ENCODE data around the gene CHCHD6.

The CHCHD6 gene

GRCh38 chr3:126917232-126917804 is 213.3 kb downstream of the CHCHD6 start:
- DNase-seq (ENCODE audit: low read depth in 2 of 3, low spot score in 1 of 3) = no peak

DNA sequence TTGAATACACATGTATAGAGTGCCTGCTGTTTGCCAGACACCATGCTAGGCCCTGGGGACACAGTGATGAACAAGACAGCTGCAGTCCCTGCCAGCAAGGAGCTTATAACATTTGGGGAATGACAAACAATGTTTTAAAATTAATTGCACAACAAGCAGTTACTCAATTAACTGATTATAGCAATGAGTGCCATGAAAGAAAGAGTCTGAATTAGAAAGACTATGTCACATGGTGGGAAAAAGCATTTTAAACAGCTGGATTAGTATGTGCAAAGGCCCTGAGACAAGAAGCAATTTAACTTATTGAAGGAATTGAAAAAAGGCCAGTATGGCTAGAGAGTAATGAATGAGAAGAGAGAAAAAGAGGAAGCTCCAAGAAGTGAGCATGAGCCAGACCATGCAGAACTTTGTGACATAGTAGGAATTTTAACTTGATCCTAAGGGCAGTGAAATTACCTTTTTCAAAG is 214.3 kb downstream of the CHCHD6 start:
- DNase-seq (ENCODE audit: low read depth in 2 of 3, low spot score in 1 of 3) = no peak

DNA sequence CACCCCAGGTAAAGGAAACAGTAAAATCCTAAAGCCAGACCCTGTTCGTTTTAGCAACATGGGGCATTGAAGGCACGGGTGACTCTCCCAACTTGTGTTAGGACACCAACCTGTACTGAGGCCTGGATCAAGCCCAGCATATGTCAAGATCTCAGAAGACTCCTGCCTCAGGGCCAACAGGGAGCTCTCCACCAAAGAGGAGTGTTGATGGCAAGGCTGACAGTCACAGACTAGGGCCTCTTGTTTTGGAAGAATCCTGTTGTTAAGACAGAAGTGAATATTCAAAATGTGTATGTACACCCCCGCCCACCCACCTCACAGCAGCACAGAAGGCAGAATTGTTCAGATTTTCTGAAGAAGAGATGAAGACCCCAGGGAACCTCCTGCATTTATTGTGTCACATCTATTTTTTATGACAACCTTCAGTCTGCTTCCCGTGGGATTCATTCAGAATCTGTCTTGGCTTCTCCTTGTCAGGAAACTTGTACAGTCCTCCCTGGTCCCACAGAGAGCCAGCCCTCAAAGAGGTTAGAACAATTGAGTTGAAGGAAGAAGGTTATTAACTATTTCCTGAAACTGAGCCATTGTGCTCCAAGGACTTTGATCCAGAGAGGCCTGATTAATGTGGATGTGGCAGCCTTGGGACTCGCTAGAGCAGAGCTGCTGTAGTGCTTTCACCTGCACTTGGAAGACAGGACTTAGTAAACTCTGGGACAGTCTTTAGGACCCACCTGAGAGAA is 217.2 kb downstream of the CHCHD6 start:
- DNase-seq (ENCODE audit: low read depth in 2 of 3, low spot score in 1 of 3) = no peak

DNA sequence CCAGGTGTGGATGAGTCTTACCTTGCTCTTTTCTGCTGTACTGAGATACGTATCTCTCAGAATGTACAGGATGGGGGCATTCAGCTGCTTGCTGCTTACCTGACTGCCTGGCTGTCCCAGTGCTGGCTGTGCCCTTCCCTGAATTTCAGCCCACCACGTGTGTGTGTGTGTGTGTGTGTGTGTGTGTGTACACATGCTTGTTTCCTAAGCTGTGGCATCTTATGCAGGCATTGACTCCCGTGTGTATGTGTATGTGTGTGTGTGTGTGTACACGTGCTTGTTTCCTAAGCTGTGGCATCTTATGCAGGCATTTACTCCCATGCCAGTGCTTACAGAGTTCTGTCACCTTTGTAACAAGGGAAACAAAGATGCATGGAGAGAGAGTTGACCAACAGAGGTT is 218.4 kb downstream of the CHCHD6 start:
- no peak for DNase-seq (ENCODE audit: low read depth in 2 of 3, low spot score in 1 of 3)

GRCh38 chr3:126923423-126923822 is 219.4 kb downstream of the CHCHD6 start:
- DNase-seq (ENCODE audit: low read depth in 2 of 3, low spot score in 1 of 3) = no peak

DNA sequence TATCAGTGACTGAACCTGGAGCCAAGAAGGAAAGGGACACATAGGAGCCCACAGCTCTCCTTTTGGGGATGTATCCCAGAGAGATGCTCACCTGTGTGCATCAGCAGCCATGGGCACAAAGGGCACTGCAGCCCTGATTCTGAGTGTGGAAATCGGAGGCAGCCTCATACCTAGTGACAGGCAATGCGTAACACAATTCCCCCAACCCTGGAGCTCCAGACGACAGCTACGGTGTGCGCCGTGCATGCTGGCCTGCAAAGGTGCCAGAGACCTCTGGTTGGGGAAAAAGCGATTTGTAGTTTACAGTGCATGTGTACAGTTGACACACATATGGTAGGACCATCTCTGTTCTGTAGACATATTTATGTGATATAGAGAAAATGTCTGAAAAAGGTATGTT is 219.9 kb downstream of the CHCHD6 start:
- DNase-seq (ENCODE audit: low read depth in 2 of 3, low spot score in 1 of 3) = no peak

DNA sequence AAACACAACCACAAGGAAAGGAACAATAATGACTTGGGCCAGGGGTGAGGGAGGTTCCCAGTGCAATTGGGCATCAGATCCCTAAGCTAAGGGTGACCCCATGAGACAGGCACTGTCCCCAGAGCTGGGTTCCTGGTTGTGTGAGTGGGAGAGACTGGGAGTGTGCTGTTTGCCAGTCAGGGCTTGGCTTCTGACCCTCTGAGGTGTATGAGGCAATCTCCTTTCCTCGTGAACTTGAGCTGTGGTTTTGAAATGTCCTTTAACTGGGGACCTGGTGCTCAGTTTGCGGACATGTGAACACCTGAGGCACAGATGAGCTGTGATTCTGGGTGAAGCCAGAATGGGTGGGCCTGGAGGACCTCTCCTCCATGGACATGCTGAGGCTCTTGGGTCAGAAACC is 220.4 kb downstream of the CHCHD6 start:
- no peak for DNase-seq (ENCODE audit: low read depth in 2 of 3, low spot score in 1 of 3)

GRCh38 chr3:126925411-126926171 is 221.6 kb downstream of the CHCHD6 start:
- no peak for DNase-seq (ENCODE audit: low read depth in 2 of 3, low spot score in 1 of 3)

- no peak for DNase-seq (ENCODE audit: low read depth in 2 of 3, low spot score in 1 of 3)
Observed at GRCh38 chr3:126926684-126927400, 222.8 kb downstream of the CHCHD6 start.

DNA sequence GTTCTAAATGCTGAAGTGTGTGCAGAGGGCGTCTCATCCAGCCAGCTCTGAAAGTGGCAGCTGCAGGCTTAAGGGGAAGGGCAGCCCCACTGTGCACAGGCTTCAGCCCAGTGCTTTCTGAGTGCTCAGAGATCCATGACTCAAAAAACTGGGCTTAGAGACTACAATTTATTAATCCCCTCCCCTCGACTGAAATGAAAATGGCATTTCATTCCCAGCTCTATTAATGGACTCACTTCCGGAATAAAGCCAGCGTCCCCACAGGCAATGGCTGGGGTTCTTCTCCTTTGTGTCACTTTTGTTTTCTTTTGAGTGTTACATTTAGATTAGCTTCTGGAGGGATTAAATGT is 223.3 kb downstream of the CHCHD6 start:
- DNase-seq (ENCODE audit: low read depth in 2 of 3, low spot score in 1 of 3) = no peak

DNA sequence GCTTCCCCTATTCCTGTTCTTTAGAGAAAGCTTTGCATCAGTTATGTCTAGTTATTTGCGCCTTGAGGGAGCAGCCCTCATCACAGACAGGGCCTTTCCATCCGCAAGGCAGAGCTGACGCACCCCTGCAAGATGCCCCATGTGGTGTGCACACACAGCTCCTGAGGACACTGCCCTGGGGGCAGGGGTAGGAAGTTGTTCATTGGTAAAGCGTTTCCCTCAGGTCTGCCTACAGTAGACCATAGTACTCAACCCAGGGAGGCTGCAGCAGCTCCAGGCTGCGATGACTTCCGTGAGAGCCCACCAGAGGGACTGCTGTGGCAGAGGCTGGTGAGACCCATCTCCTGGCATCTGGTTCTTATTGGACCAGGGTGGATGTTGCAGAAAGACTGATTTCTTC is 223.8 kb downstream of the CHCHD6 start:
- DNase-seq (ENCODE audit: low read depth in 2 of 3, low spot score in 1 of 3) = no peak

- no peak for DNase-seq (ENCODE audit: low read depth in 2 of 3, low spot score in 1 of 3)
Observed at GRCh38 chr3:126928921-126929474, 225.0 kb downstream of the CHCHD6 start.

GRCh38 chr3:126930936-126931600 is 227.0 kb downstream of the CHCHD6 start:
- no peak for DNase-seq (ENCODE audit: low read depth in 2 of 3, low spot score in 1 of 3)

- no peak for DNase-seq (ENCODE audit: low read depth in 2 of 3, low spot score in 1 of 3)
Observed at GRCh38 chr3:126931806-126932187, 227.8 kb downstream of the CHCHD6 start.

DNA sequence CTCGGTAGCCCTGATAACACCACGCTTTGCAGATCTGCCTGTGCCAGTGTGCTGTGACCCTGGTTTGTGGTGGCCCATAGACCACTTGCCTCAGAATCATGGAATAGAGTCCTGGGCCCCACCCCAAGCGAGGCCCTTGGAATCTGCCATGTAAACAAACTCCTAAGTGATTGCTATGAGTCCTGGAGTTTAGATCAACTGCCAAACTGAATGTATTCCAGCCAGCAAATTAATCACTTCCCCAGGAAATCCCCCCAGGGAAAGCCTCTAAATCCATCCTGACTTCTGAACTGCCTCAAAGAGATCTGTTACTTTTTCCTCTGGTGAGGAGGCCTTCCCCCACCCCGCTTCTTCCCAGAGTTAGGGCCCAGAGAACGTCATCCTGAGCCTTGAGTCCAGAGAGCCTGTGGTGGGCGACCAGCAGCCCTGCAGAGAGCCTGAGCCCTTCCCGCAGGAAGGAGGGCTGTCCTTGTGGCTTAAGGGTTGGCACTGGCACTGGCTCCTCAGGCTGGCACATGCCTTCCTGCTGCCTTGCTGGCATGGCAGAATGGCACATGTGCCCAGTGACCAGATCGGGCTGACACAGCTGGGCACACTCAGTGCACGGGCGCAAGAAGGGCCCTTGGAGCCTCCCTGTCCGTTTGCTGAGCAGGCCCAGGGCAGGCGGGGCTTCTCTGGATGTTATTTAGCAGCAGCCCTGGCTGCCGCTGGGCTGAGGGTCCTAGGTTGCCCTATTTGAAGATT is 228.3 kb downstream of the CHCHD6 start:
- no peak for DNase-seq (ENCODE audit: low read depth in 2 of 3, low spot score in 1 of 3)

GRCh38 chr3:126934031-126934531 is 230.0 kb downstream of the CHCHD6 start:
- no peak for DNase-seq (ENCODE audit: low read depth in 2 of 3, low spot score in 1 of 3)

DNA sequence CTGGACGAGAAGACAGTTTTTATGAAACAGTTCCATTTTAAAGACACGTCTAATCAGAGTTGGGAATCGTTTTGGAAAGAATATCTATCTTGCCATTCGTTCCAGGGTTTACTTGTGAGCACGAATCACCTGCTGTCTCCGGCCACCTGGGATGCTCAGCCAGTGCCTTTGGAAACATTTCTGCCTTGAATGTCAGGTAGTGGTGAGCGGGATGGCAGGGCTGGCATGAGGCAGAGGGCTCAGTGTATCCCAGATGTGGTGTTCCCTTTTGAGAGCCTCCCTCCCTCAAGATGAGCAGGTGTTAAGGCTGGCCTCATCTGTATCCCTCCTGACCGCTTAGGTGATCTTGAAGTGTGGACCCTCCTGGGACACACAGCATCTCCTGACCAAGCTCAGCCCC is 231.0 kb downstream of the CHCHD6 start:
- DNase-seq (ENCODE audit: low read depth in 2 of 3, low spot score in 1 of 3) = no peak

DNA sequence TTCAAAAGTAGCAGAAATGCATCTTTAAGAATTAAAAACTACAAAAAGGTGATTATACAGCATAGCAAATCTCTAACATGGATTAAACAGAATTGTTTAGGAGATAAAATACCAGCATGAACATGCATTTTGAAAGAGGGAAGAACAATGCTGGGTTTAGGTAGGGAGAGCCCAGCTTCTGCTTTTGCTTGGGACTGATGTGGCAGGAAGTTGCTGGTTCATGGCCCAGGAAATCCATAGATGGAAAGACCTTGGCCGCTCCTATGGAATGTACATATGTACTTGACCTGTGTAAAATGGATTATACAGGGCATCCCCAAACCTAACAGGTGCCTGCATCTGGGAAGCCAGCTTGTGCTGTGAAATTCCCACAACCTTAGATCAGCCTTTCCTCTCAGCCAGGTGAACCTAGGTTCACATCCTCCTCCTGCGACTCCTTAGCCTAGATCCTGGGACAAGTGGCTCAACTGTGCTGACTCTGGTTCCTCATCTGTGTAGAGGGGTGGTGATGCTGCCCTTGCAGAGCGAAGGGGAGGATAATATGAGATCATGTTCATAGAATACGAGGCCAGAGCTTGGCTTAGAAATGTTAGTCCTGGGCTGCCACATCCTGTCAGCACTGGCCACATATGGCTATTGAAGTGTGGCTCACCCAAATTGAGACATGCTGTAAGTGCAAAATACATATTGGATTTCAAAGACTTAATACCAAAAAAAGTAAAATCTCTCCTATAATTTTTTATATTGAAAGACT is 231.9 kb downstream of the CHCHD6 start:
- no peak for DNase-seq (ENCODE audit: low read depth in 2 of 3, low spot score in 1 of 3)

GRCh38 chr3:126936853-126937425 is 232.9 kb downstream of the CHCHD6 start:
- DNase-seq (ENCODE audit: low read depth in 2 of 3, low spot score in 1 of 3) = no peak
